GM12801 (cell line): ENCODE measurements around the gene ELMO1.

Experiments
- TF ChIP-seq, protein P1 (sequence below): IDR thresholded peaks from one replicate; pipeline ENCODE4 v1.5.1; 2011; ENCODE audit warnings: control low read depth; ENCODE audit not compliant: insufficient read length; ENCODE audit errors: extremely low read depth

Gene ELMO1

DNA sequence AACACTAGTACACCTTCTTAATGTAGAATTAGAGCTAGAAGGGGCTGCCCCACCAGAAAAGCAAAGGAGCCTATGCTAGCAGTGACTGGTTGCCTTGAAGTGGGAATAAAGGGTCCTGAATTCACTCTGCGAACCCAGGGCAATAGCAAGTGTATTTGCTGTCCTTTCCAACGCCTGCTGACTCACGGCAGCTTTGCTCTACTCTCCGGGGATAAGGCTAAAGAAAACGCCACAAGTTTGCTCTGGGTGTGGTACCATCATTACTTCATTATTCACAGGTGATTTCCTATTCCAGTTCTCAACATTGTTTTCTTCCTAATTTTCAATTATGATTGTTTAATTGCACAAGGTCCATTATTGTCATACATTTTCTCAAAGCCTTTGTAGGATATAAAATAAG lies 503.8 kb downstream of the ELMO1 start:
- TF ChIP-seq, protein P1, sequence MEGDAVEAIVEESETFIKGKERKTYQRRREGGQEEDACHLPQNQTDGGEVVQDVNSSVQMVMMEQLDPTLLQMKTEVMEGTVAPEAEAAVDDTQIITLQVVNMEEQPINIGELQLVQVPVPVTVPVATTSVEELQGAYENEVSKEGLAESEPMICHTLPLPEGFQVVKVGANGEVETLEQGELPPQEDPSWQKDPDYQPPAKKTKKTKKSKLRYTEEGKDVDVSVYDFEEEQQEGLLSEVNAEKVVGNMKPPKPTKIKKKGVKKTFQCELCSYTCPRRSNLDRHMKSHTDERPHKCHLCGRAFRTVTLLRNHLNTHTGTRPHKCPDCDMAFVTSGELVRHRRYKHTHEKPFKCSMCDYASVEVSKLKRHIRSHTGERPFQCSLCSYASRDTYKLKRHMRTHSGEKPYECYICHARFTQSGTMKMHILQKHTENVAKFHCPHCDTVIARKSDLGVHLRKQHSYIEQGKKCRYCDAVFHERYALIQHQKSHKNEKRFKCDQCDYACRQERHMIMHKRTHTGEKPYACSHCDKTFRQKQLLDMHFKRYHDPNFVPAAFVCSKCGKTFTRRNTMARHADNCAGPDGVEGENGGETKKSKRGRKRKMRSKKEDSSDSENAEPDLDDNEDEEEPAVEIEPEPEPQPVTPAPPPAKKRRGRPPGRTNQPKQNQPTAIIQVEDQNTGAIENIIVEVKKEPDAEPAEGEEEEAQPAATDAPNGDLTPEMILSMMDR = no peak

DNA sequence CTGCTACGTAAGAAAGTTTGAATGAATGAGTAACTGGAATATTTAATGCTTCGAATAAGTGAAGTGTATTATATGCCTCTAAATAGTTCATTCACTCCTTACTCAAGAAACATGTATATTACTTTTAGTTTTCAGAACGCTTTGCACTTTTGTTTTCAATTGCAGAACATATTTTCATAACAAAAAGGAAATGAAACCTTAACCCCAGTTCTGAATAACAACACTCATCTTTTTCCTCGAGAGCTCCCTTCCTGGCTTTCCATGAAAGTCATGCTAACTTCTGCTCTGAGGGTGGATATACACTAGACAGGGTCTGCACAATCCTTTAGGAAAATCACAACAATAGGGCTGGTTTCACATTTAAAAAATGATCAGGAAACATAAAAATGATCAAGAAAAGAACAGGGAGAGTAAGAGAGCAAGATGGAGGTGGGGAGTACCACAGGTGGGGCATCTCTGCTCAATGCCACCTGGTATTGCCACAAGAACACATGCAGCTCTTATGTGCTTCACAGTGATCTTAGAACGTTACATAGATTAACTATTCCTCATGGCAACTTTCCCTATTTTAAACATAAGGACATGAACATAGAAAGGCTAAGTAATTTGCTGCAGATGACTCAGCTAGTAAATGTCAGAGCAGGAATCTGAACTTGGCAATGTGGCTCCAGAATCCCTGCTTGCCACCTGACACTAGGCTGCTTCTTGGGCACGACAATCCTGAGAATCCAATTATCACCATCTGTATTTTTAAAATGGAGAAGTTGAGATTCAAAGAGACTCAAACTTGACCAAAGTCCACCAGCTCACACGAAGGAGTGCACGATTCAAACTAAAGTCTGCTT lies 504.9 kb downstream of the ELMO1 start:
- TF ChIP-seq, protein P1 = no peak

DNA sequence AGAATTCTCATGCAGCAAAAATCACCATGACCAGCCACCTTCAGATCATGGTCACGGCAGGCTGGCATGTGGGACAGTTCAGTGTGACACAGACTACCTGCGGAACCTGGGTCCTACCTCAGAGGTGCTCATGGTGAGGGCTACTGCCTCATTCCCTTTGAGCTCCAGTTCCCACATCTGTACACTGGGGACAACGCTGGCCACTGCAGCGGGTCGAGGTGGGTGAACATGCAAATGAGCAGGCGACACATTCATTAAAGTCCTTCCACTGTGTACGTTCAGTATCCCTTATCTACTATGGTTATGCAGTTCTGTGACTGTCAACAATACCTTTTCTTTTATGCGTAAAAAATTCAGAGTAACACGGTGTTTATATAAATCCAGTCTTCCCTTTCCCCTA lies 505.7 kb downstream of the ELMO1 start:
- TF ChIP-seq, protein P1 = no peak

DNA sequence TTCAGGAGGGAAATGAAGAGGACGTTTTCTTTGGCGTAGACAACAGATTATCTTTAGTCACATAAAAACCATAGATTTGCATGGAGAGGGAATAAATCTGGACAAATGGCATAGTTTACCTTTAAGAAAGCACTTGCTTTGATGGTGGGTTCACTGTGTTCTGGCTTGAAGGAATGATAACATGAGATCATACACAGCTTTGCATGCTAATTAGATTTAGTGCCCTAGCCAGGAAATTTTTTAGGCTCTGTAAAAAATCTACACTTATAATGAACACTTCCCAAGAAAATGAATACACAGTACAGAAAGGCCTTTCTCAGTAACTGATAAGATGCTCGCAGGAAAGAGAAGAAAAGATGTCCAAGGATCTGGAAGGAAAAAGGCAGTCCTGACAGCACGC lies 506.1 kb downstream of the ELMO1 start:
- TF ChIP-seq, protein P1 = no peak

DNA sequence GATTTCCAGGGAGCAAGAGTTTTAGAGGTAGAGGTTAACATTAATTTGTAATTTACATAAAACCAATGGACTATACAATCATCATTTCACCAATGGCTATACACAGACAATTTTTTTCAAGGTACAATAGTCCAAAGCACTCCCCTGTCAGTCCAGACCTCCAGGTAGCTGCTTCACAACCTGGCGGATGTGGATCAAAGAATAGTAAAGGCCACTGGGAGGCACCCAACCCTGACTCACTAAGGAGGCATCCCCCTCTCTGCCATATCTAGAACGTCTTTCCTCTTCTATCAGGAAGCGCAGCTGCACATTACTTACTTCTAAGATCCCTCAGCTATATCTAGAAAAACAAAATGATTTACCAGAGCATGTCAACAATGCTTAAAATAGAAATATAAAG lies 506.6 kb downstream of the ELMO1 start:
- TF ChIP-seq, protein P1 = no peak

DNA sequence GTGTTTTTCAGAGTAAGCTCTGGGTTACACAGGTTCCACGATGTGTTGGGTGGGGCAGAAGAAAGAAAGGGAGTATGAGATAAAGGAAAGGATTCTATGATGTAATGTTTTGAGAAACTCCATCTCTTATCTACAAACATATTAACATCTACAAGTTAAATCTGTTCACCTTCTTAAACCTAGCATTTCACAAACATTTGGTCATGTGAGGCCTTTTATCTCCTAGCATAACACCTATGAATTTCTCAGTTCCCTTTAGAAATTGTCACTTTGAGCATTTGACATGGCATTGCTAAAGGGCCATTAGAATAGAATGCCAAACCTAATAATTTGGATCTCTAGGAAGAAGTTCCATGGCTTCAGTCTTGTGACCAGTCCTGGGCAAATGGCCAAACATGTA lies 507.3 kb downstream of the ELMO1 start:
- TF ChIP-seq, protein P1 = no peak

DNA sequence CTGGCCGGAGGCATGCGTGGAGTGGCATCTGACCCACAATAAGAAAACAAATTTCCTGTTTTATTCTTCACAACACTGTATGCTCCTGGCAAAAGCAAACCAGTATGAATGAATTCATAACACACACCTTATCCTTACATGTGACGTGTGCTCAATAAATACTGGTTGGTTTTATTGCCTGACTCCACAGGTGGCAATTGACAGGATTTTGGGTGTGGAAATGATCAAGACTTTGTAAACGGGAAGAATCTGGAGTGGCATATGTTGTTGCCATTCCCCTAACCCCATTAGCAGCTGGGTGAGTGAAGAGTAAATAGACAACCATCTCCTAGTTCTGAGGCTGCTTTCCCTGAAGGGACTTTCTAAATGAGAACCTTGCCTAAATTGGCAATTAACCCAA lies 508.8 kb downstream of the ELMO1 start:
- TF ChIP-seq, protein P1 = no peak
